Tibial artery (tissue), 4 donors: ENCODE results near the gene DIAPH3.

Experiments
- DNase-seq, 2 donors: peaks; one replicate each; pipeline ENCODE4 v3.0.0-alpha.2; 2019
- H3K27ac ChIP-seq, 2 donors: fragments of 200-600 bp; sonication (generic) in 1 of 2; 1 replicate in 1 of 2; 2 replicates in 1 of 2; pipeline ENCODE4 v1.5.1; 2018 to 2019; ENCODE audit warnings: mild to moderate bottlenecking in 1 of 2
- H3K27me3 ChIP-seq, 2 donors: fragments of 200-600 bp; sonication (generic) in 1 of 2; one replicate each; pipeline versions ENCODE4 v1.5.1 to v1.6.0; 2016 to 2019
- H3K36me3 ChIP-seq, 3 donors: fragments of 200-600 bp; sonication (generic) in 2 of 3; one replicate each; pipeline ENCODE4 v1.5.1; 2016 to 2019; ENCODE audit warnings: mild to moderate bottlenecking in 2 of 3
- H3K4me1 ChIP-seq, 4 donors: fragments of 200-600 bp; sonication (generic) in 2 of 4; 1 replicate in 3 of 4; 2 replicates in 1 of 4; pipeline ENCODE4 v1.5.1; 2016 to 2019
- H3K4me3 ChIP-seq, 2 donors: fragments of 200-600 bp; sonication (generic) in 1 of 2; 1 replicate in 1 of 2; 2 replicates in 1 of 2; pipeline ENCODE4 v1.5.1; 2018 to 2019; ENCODE audit warnings: mild to moderate bottlenecking in 2 of 2
- H3K9me3 ChIP-seq, 3 donors: fragments of 200-600 bp; sonication (generic) in 1 of 3; one replicate each; pipeline ENCODE4 v1.5.1; 2016 to 2019
- intact Hi-C: fragments of 100-400 bp; cut with DNase I; formaldehyde crosslinking; loops from one replicate; pipeline ENCODE4 v1.15.0; 2023; ENCODE audit warnings: low total_unique reads
- TF ChIP-seq, protein P1 (sequence below), 2 experiments: fragments of 200-600 bp in 1 of 2; fragments of 450-650 bp in 1 of 2; IDR thresholded peaks; one replicate each; pipeline ENCODE4 v1.5.1; 2017 to 2019; ENCODE audit warnings: antibody characterized with exemption in 2 of 2, mild to moderate bottlenecking in 1 of 2, moderate library complexity in 1 of 2

The DIAPH3 gene

DNA sequence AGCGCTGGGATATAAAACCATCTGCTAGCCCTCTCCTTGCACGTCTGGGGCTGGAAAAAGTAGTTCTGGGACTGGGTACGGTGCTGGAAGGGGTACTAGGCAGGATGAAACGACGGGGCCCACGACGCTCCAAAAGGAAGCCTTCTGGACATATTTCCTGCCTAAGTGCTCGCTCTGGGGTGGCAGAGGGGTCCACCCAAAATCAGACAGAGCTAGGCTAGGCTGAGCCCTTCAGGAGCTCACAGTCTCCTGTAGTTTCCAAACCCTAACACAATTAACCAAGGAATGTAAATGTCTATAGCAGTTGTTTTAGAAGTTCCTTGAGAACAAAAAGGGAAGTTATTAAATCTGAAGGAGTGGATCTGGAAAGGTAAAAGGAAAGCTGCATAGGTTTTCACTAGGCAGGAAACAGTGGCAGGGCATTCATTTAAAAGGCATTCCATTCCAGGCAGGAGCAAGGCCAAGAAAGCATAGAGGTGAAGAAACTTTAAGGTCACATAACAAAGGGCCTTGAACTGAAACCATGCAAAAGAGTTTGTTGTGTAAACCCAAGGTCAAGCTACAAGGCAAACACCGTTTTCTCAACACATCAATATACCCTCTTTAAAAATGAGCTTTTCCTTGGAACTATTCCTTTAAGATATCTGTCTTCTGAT is 634 bp upstream of the DIAPH3 start:
- TF ChIP-seq, protein P1, sequence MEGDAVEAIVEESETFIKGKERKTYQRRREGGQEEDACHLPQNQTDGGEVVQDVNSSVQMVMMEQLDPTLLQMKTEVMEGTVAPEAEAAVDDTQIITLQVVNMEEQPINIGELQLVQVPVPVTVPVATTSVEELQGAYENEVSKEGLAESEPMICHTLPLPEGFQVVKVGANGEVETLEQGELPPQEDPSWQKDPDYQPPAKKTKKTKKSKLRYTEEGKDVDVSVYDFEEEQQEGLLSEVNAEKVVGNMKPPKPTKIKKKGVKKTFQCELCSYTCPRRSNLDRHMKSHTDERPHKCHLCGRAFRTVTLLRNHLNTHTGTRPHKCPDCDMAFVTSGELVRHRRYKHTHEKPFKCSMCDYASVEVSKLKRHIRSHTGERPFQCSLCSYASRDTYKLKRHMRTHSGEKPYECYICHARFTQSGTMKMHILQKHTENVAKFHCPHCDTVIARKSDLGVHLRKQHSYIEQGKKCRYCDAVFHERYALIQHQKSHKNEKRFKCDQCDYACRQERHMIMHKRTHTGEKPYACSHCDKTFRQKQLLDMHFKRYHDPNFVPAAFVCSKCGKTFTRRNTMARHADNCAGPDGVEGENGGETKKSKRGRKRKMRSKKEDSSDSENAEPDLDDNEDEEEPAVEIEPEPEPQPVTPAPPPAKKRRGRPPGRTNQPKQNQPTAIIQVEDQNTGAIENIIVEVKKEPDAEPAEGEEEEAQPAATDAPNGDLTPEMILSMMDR (IDR thresholded peaks at IDR 0.05), result no peak

DNA sequence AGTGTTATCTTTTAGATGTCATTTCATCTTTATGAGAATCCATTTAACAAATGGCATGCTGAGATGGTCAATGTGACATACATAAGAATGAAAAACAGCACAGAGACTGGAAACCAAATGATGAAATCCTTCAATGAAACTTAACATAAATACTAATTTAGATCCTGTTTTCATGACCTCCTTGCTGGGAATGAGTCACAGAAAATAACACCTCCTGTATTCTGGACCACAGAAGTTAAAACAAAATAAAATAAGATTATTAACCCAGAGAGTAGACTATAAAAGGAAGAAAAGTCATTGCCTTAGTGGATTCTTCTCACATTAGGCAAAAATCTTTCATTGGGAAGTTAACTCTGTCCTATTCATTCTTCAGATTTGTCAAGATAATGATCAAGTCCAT is 1.6 kb downstream of the DIAPH3 start:
- DNase-seq, result no peak
- Histone ChIP-seq H3K9me3 (no peaks in the 10 kb centered on the region), H3K4me3 (no peak overlapping the region), H3K4me1 (peaks cover 0 to 27% (median 11%) of the 10 kb centered on the region in 4 donors), H3K27me3 (no peaks in the 10 kb centered on the region), H3K36me3 (no peaks in the 10 kb centered on the region), H3K27ac (no peak overlapping the region)
- TF ChIP-seq, protein P1 (IDR thresholded peaks at IDR 0.05), result no peak
- intact Hi-C loops, result no loop called here

More for the DNA sequence above, 634 bp upstream of the DIAPH3 start:
- no peak for DNase-seq
- Histone ChIP-seq H3K4me1 (peaks cover 0 to 27% (median 11%) of the 10 kb centered on the region in 4 donors), H3K36me3 (no peaks in the 10 kb centered on the region), H3K27me3 (no peaks in the 10 kb centered on the region), H3K4me3 (peak overlapping the region; percentile 63 to 74), H3K27ac (peak overlapping the region; percentile 73 to 92), H3K9me3 (no peaks in the 10 kb centered on the region)
- intact Hi-C loops, result no loop called here

DNA sequence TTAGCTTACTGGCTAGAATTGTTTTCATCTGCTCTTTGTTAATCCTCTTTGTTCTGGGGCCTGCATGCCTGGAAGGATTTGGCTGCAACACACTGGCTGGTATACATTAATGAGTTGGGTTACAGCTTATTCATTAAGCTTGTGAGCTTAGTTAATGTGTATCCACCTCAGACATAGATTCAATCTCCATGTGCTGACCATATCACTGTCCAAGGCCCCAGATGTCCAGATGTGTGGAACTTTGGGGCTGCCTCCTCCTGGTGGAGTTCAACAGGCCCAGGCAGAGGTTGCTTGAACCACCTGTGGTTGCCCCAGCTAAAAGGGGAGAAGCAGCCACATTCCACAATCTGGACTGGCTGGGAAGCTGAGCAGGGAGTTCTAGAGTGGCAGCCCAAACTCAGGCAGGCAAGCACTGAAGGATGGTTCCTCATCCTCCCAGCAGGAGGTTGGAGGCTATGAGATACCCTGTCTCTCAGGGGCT is 5.4 kb downstream of the DIAPH3 start:
- no peak for DNase-seq
- Histone ChIP-seq H3K4me1 (peaks cover 0 to 9% (median 4%) of the 10 kb centered on the region in 4 donors), H3K27me3 (no peaks in the 10 kb centered on the region), H3K9me3 (no peaks in the 10 kb centered on the region), H3K4me3 (no peak overlapping the region), H3K27ac (no peak overlapping the region), H3K36me3 (no peaks in the 10 kb centered on the region)
- intact Hi-C loops, result no loop called here
- TF ChIP-seq, protein P1 (IDR thresholded peaks at IDR 0.05), result no peak

DNA sequence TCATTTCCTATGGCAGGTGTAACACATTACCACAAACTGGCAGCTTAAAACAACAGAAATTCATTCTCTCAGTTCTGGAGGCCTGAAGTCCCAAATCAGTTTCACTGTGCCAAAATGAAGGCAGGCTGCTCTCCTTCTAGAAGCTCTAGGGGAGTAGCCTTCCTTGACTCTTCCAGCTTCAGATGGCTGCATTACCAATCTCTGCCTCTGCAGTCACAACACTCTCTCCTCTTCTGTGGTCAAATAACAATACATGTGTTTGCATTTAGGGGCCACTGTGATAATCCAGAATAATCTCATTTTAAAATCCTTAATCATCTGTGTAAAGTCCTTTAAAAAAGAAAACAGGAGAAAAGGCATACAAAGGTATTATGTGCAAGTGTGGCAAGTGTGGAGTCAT is 7.8 kb downstream of the DIAPH3 start:
- H3K27me3 ChIP-seq, result no peaks in the 10 kb centered on the region
- DNase-seq, result no peak
- H3K4me3 ChIP-seq, result no peak overlapping the region
- intact Hi-C loops, result no loop called here
- no peaks in the 10 kb centered on the region for H3K4me1 ChIP-seq
- TF ChIP-seq, protein P1 (IDR thresholded peaks at IDR 0.05), result no peak
- no peaks in the 10 kb centered on the region for H3K9me3 ChIP-seq
- no peaks in the 10 kb centered on the region for H3K36me3 ChIP-seq
- no peak overlapping the region for H3K27ac ChIP-seq

DNA sequence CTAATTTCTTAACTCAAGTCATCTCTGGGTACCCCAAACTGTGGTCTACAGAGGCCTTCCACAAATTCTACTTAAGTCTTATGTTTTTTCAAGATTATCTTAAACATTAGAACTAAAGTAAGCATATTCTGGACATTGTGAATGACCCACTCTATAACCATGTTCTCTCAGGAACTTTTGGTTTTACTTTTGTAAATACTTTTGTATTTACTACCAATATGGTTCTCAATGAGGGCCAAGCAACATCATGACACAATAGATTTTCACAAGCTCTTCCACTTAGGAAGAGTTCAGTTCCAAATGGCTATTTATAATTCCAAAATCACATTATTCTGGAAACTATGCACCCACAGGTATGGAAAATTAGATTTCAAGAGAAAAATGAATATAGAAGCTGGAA is 10.8 kb downstream of the DIAPH3 start:
- TF ChIP-seq, protein P1 (IDR thresholded peaks at IDR 0.05), result no peak
- no peak overlapping the region for H3K27ac ChIP-seq
- no peak overlapping the region for H3K4me3 ChIP-seq
- no peaks in the 10 kb centered on the region for H3K4me1 ChIP-seq
- H3K36me3 ChIP-seq, result no peaks in the 10 kb centered on the region
- intact Hi-C loops, result no loop called here
- DNase-seq, result no peak
- no peaks in the 10 kb centered on the region for H3K27me3 ChIP-seq
- no peaks in the 10 kb centered on the region for H3K9me3 ChIP-seq
